ENCODE results near the gene DGKI. TPM values are rescaled to one million over a fixed set of nuclear protein-coding genes. Genes with fewer than 3 reads are reported as not detected.

Gene DGKI
- total and polyA plus RNA-seq, 9 of the 15 experiments (the other 6 are each of a cell fraction or from before 2014, with no cell fraction given) = 0.11 to 0.54 (median 0.15) TPM; not detected in 5

DNA sequence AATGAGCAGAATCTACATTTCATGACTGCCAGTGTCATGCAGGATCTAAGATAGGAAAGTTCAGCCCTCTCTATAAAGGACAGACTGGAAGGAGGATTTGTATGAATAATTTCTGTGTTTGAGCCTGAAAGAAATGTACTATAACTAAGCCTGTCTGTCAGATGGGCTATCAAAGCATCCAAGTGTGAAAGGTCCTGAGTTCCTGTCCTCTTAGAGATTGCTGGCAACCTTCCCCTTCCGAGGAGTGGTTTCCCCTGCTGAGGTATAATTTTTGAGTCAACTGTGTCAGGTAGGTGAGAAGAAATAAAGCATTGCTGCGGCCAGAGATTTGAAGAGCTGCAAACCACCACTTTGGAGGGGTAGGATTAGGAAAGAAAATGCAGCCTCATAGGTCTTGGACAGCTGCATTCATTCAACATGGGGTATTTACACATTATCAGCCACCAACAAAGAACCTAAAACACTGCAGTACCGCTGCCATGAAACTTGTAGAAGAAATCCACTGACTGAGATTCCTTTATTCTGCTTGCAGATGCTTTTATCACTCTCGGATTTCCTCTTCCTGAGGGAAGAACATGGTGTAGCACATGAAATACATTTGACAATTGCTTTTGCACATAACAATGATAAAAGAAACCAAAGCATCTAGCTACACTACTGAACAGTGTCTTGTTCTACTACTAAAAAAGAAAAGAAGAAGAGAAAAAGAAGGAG is 189.1 kb downstream of the DGKI start (continued):
- TF ChIP-seq ZBTB43 (CRISPR knock-in tag; IDR thresholded peaks at IDR 0.05) (no peak), MAFG (tag; conservative IDR thresholded peaks at IDR 0.05) (no peak), ZNF224 (CRISPR knock-in tag; IDR thresholded peaks at IDR 0.05) (no peak), ASH1L (IDR thresholded peaks at IDR 0.05; ENCODE audit: borderline replicate concordance, low read depth, partially characterized antibody) (no peak), NCOR1 (IDR thresholded peaks at IDR 0.05) (no peak)

DNA sequence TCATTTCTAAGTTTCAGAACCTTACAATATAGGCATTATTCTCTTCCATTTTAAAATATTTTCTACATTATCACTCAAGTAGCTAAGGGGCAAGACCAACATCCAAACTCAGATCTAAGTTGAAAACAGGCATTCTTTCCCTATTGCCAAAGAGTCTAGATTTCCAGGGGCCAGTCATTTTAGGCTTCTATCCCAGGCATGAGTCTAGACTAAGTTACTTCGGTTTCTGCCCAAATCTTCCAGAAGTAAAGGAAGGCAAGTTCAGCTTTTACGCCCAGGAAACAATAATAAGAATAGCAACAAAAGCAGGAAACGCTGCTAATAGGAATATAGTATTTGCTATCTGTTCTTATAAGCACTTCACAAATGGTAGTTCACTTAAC is 189.9 kb downstream of the DGKI start:
- no peaks in the 10 kb centered on the region for H3K4me1 ChIP-seq (replicated peaks in 1 of 2; ENCODE audit: control insufficient read depth in 2 of 2, insufficient read depth in 2 of 2, low read length in 2 of 2)
- H3K4me2 ChIP-seq (ENCODE audit: insufficient read depth, low read length) = no peak overlapping the region
- BruUV-seq (replicated peaks) = no TSS peak
- TF ChIP-seq SAFB2 (IDR thresholded peaks at IDR 0.05; ENCODE audit: borderline replicate concordance, low read depth, low read length, severe bottlenecking) (no peak), NFATC3 (IDR thresholded peaks at IDR 0.05) (no peak), KAT2B (IDR thresholded peaks at IDR 0.05; ENCODE audit: low read depth, low read length) (no peak)
- no peaks in the 10 kb centered on the region for H3K79me2 ChIP-seq (ENCODE audit: control insufficient read depth, insufficient read depth, low read length)
- H3K27ac ChIP-seq (ENCODE audit: extremely low read depth, low read depth, low read length) = no peak overlapping the region
- H2AFZ ChIP-seq (ENCODE audit: low read depth, low read length) = no peak overlapping the region
- in situ Hi-C loops (cut with MboI) = loop anchor here (5.0 kb wide), 2 partner anchors 240 to 350 kb away; no protein-coding TSS in a partner anchor
- ATAC-seq (no peak), DNase-seq (ENCODE audit: extremely low read depth in 1 of 4, low spot score in 3 of 4) (no peak), FAIRE-seq (no peak)
- no peaks in the 10 kb centered on the region for H3K9me3 ChIP-seq (replicated peaks; ENCODE audit: control insufficient read depth, insufficient read depth, low read depth, low read length)
- no peaks in the 10 kb centered on the region for H3K36me3 ChIP-seq (ENCODE audit: control insufficient read depth, insufficient read depth, low read length)
- H3K9me1 ChIP-seq (ENCODE audit: control insufficient read depth, insufficient read depth, low read length) = no peaks in the 10 kb centered on the region
- 2% methylated on average over 3 of the region's 3 CpGs for WGBS (ENCODE audit: insufficient coverage, low coverage, missing lambda C conversion rate)
- H3K9ac ChIP-seq (ENCODE audit: insufficient read depth in 1 of 2, low read depth in 2 of 2, low read length in 2 of 2) = no peak overlapping the region
- intact Hi-C loops (cut with micrococcal nuclease) = loop anchor here (1.0 kb wide), 2 partner anchors 242 to 351 kb away; no protein-coding TSS in a partner anchor
- POLR2A ChIA-PET = no interaction called here
- CTCF ChIA-PET (ENCODE audit: low intra/inter-chr PET ratio) = interaction anchor here (1.4 to 3.0 kb wide), 4 partner anchors 240 to 1082 kb away, joined by 3 to 24 read pairs (median 8); no protein-coding TSS in a partner anchor
- H3K4me3 ChIP-seq = no peak overlapping the region
- H3K27me3 ChIP-seq (ENCODE audit: control insufficient read depth in 2 of 2, insufficient read depth in 2 of 2, low read length in 2 of 2) = peaks cover 11 to 21% of the 10 kb centered on the region in 2 experiments; a peak in 4 of 5 replicates
- H4K20me1 ChIP-seq (replicated peaks; ENCODE audit: control insufficient read depth, insufficient read depth, low read length) = no peaks in the 10 kb centered on the region
